Progenitor cell of endocrine pancreas (in vitro differentiated cells): ENCODE results near the gene IL21R. TPM values are rescaled to one million over a fixed set of nuclear protein-coding genes. Genes with fewer than 3 reads are reported as not detected.
"Not testable (repeated sequence)": the region's sequence is repeated elsewhere in the genome, so short reads cannot be mapped to it uniquely, and the experiment has no call there.

Experiments
- DNase-seq: peaks from one replicate; pipeline ENCODE4 v3.0.0; 2021; ENCODE audit warnings: low spot score; ENCODE audit not compliant: unreplicated experiment
- H3K27ac Mint-ChIP-seq: 2 replicates; pipeline ENCODE4 v1.8.0; 2021; ENCODE audit warnings: mild to moderate bottlenecking, moderate library complexity, mixed read lengths
- H3K27me3 Mint-ChIP-seq: 2 replicates; pipeline ENCODE4 v1.8.0; 2021; ENCODE audit warnings: mixed read lengths
- H3K36me3 Mint-ChIP-seq: 2 replicates; pipeline ENCODE4 v1.8.0; 2022; ENCODE audit warnings: mixed read lengths; ENCODE audit not compliant: insufficient read depth
- H3K4me1 Mint-ChIP-seq: 2 replicates; pipeline ENCODE4 v1.8.0; 2021; ENCODE audit warnings: low read depth, mixed read lengths
- H3K4me3 Mint-ChIP-seq: 2 replicates; pipeline ENCODE4 v1.8.0; 2021; ENCODE audit warnings: low read depth, mild to moderate bottlenecking, moderate library complexity, mixed read lengths
- H3K9me3 Mint-ChIP-seq: 2 replicates; pipeline ENCODE4 v1.8.0; 2021; ENCODE audit warnings: low read depth, mixed read lengths
- CTCF ChIP-seq: fragments of 200-600 bp; sonication (generic); IDR thresholded peaks from one replicate; pipeline ENCODE4 v1.5.0; 2021; ENCODE audit warnings: antibody characterized with exemption, mild to moderate bottlenecking; ENCODE audit not compliant: unreplicated experiment
- total RNA-seq: library from RNA; stranded (reverse); gene quantifications from 2 replicates; pipeline ENCODE4 v1.2.1, GENCODE V29; 2021

Gene IL21R
- total RNA-seq, 1 donor from 2014 or later: not detected

- no peaks in the 10 kb centered on the region for H3K9me3 Mint-ChIP-seq
- no peak overlapping the region for H3K4me3 Mint-ChIP-seq
- H3K36me3 Mint-ChIP-seq: no peaks in the 10 kb centered on the region
- peak; percentile 6 for DNase-seq
- H3K27me3 Mint-ChIP-seq: peaks cover 12% of the 10 kb centered on the region
- TF ChIP-seq CTCF: no peak
- H3K27ac Mint-ChIP-seq: no peak overlapping the region
- no peaks in the 10 kb centered on the region for H3K4me1 Mint-ChIP-seq
Measured at GRCh38 chr16:27429981-27430441, 28.0 kb downstream of the IL21R start.

- no peaks in the 10 kb centered on the region for H3K4me1 Mint-ChIP-seq
- H3K27ac Mint-ChIP-seq: no peak overlapping the region
- DNase-seq: no peak
- no peaks in the 10 kb centered on the region for H3K9me3 Mint-ChIP-seq
- H3K27me3 Mint-ChIP-seq: peaks cover 12% of the 10 kb centered on the region
- no peak overlapping the region for H3K4me3 Mint-ChIP-seq
- H3K36me3 Mint-ChIP-seq: no peaks in the 10 kb centered on the region
- no peak for TF ChIP-seq CTCF
Measured at GRCh38 chr16:27430512-27430911, 28.5 kb downstream of the IL21R start.

GRCh38 chr16:27430923-27431484 lies 29.0 kb downstream of the IL21R start:
- Mint-ChIP-seq H3K36me3 (no peaks in the 10 kb centered on the region), H3K9me3 (no peaks in the 10 kb centered on the region), H3K27me3 (peaks cover 12% of the 10 kb centered on the region), H3K27ac (no peak overlapping the region), H3K4me1 (no peaks in the 10 kb centered on the region), H3K4me3 (no peak overlapping the region)
- no peak for TF ChIP-seq CTCF
- peak; percentile 7 for DNase-seq

- no peak overlapping the region for H3K4me3 Mint-ChIP-seq
- H3K36me3 Mint-ChIP-seq: no peaks in the 10 kb centered on the region
- no peaks in the 10 kb centered on the region for H3K4me1 Mint-ChIP-seq
- no peaks in the 10 kb centered on the region for H3K9me3 Mint-ChIP-seq
- no peak overlapping the region for H3K27ac Mint-ChIP-seq
- peaks cover 12% of the 10 kb centered on the region for H3K27me3 Mint-ChIP-seq
- TF ChIP-seq CTCF: no peak
- peak; percentile 4 for DNase-seq
Measured at GRCh38 chr16:27431773-27432532, 30.0 kb downstream of the IL21R start.

- Mint-ChIP-seq H3K9me3 (no peaks in the 10 kb centered on the region), H3K4me1 (no peaks in the 10 kb centered on the region), H3K4me3 (no peak overlapping the region), H3K36me3 (no peaks in the 10 kb centered on the region), H3K27me3 (peaks cover 12% of the 10 kb centered on the region), H3K27ac (no peak overlapping the region)
- no peak for TF ChIP-seq CTCF
- peak; percentile 6 for DNase-seq
Measured at GRCh38 chr16:27432558-27432957, 30.6 kb downstream of the IL21R start.

- not testable (repeated sequence) for H3K9me3 Mint-ChIP-seq, H3K4me3 Mint-ChIP-seq, H3K27ac Mint-ChIP-seq, H3K4me1 Mint-ChIP-seq, H3K36me3 Mint-ChIP-seq, DNase-seq
- H3K27me3 Mint-ChIP-seq: peaks cover 12% of the 10 kb centered on the region
Measured at GRCh38 chr16:27433191-27433590, 31.2 kb downstream of the IL21R start.
